RWPE1 (cell line): ENCODE results near the gene SLC39A6.

Experiments
- CTCF ChIA-PET: fragments of 350-600 bp; sonication (Branson Sonifier 250); formaldehyde crosslinking; extraction: SDS; loops from one replicate; lab custom pipeline; 2021; lab: Yijun Ruan, JAX
- POLR2A ChIA-PET: fragments of 400-600 bp; formaldehyde crosslinking; extraction: SDS; loops from one replicate; lab custom pipeline; 2020; ENCODE audit warnings: antibody characterized with exemption; ENCODE audit not compliant: low non-redundant PET; lab: Yijun Ruan, JAX
- DNase-seq: peaks from one replicate; pipeline ENCODE4 v3.0.0; 2012; ENCODE audit warnings: low spot score
- H3K27ac ChIP-seq: fragments of 450-650 bp; 2 replicates; pipeline ENCODE4 v1.5.1; 2017
- TF ChIP-seq, protein P1 (sequence below): fragments of 450-650 bp; conservative IDR thresholded peaks from 2 replicates; pipeline ENCODE4 v1.5.1; 2017; ENCODE audit warnings: low read depth, mild to moderate bottlenecking

Gene SLC39A6

GRCh38 chr18:36108601-36109000 is 20.5 kb downstream of the SLC39A6 start:
- ChIA-PET POLR2A (no interaction called here), CTCF (interaction anchor here (0.7 kb wide), 1 partner anchor 205 kb away, joined by 3 read pairs; no protein-coding TSS in a partner anchor)
- DNase-seq, result no peak
- TF ChIP-seq, protein P1, sequence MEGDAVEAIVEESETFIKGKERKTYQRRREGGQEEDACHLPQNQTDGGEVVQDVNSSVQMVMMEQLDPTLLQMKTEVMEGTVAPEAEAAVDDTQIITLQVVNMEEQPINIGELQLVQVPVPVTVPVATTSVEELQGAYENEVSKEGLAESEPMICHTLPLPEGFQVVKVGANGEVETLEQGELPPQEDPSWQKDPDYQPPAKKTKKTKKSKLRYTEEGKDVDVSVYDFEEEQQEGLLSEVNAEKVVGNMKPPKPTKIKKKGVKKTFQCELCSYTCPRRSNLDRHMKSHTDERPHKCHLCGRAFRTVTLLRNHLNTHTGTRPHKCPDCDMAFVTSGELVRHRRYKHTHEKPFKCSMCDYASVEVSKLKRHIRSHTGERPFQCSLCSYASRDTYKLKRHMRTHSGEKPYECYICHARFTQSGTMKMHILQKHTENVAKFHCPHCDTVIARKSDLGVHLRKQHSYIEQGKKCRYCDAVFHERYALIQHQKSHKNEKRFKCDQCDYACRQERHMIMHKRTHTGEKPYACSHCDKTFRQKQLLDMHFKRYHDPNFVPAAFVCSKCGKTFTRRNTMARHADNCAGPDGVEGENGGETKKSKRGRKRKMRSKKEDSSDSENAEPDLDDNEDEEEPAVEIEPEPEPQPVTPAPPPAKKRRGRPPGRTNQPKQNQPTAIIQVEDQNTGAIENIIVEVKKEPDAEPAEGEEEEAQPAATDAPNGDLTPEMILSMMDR, result no peak
- no peak overlapping the region for H3K27ac ChIP-seq

DNA sequence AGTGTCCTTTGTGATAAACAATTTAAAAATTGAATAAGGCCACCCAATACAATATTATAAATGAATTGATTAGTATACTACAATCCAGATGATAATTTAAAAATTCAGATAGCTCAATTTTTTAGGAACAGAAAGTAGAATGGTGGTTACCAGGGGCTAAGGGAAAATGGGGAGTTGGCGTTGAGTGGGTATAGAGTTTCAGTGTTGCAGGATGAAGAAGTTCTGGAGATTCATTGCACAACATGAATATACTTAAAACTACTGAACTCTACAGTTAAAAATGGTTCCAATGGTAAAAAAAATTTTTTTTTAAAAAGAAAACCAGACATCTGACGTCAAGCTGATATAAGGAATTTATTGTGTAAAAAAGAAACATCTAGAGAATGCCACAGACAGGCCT is 20.9 kb downstream of the SLC39A6 start:
- no peak overlapping the region for H3K27ac ChIP-seq
- CTCF ChIA-PET, result interaction anchor here (0.7 kb wide), 1 partner anchor 204 kb away, joined by 3 read pairs; no protein-coding TSS in a partner anchor
- POLR2A ChIA-PET, result no interaction called here
- TF ChIP-seq, protein P1, result no peak
- DNase-seq, result no peak

DNA sequence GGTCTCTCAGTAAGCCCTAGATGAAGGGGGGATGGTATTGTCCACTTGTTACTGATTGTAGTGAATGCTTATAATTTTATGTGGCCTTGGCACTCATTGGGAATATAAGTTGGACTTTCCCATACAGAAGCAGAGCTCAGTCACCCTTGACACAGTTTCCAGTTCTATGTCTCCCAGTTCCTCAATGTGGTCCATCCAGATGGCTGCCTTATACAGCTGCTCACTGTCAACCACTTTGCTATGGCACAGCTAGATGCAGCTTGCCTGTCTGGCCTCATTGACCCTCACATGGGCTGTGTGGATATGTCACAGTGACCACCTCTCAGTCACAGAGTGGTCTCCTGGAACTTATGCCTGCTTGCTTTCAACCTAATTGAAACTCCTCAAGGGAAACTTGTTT is 21.7 kb downstream of the SLC39A6 start:
- no peak overlapping the region for H3K27ac ChIP-seq
- CTCF ChIA-PET, result no interaction called here
- POLR2A ChIA-PET, result no interaction called here
- TF ChIP-seq, protein P1, result no peak
- DNase-seq, result no peak

DNA sequence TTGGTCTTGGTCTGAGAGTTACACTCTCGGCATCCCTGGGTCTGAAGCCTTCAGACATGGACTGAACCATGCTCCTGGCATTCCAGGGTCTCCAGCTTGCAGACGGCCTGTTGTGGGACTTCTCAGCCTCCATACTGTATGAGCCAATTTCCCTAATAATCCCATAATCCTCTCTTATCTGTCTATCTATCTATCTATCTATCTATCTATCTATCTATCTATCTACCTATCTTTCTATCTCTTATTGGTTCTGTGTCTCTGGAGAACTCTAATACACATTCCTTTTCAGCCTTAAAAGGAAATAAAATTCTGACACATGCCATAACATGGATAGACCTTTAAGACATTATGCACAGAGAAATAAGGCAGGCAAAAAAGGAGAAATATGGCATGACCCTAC is 24.4 kb downstream of the SLC39A6 start:
- POLR2A ChIA-PET, result no interaction called here
- DNase-seq, result no peak
- CTCF ChIA-PET, result no interaction called here
- TF ChIP-seq, protein P1, result no peak
- no peak overlapping the region for H3K27ac ChIP-seq

DNA sequence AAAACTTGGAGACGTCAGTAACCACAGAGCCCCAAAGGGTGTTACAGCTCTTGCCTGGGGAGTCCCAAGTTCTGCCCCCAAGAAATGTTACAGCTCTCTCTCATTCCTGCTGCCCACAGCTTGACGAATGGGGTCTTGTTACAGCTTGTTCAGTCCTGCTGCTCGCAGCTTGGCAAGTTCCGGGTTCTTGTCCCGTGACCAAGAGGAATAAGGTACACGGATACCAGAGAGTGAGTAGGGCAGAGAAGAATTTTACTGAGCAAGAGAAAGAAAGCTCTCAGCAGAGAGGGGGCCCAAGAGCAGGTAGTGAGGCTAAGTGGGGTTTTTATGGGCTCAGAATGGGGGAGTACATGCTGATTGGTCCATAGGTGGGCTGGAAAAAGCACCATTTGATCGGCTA is 27.2 kb downstream of the SLC39A6 start:
- ChIA-PET CTCF (no interaction called here), POLR2A (no interaction called here)
- no peak for DNase-seq
- no peak overlapping the region for H3K27ac ChIP-seq
- TF ChIP-seq, protein P1, result no peak

DNA sequence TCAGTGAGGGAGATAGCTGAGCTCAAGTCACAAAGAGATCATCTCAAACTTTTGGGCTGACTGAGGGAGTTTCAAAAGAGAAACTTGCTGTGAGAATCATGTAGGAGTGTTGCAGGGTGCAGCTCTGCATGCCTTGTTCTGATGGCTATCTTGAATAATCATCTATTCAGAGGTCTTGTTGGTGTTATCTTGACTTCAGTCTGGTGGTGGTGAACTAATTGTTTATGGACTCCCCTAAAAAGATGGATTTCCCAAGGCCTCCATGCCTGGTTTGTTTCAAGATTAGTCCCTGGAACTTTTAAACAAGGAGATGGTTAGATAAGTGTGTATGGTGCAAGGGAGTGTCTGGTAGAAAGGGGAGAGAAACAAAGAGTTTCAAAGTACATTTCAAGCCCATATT is 29.8 kb downstream of the SLC39A6 start:
- TF ChIP-seq, protein P1, result no peak
- ChIA-PET POLR2A (no interaction called here), CTCF (interaction anchor here (0.6 kb wide), 1 partner anchor 258 kb away, joined by 4 read pairs; no protein-coding TSS in a partner anchor)
- no peak for DNase-seq
- no peak overlapping the region for H3K27ac ChIP-seq

DNA sequence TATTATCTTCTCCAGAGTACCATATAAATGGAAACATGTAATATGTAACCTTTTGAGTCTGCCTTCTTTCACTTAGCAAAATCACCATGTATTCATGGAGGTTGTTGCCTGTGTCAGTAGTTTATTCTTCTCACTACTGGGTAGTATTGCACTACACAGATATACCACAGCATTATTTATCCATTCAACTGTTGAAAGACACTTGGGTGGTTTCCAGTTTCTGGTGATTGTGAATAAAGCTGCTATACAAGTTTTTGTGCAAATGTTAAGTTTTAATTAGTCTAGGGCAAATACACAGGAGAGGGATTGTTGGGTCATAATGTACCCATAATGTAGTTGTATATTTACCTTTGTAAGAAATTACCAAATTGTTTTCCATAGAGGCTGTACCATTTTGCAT is 32.2 kb downstream of the SLC39A6 start:
- POLR2A ChIA-PET, result no interaction called here
- CTCF ChIA-PET, result no interaction called here
- DNase-seq, result no peak
- no peak overlapping the region for H3K27ac ChIP-seq
- TF ChIP-seq, protein P1, result no peak
